H9 (cell line): Measurements from ENCODE around the gene SCLY. TPM values are rescaled to one million over a fixed set of nuclear protein-coding genes. Genes with fewer than 3 reads are reported as not detected.

ENCODE experiments used
- DNase-seq: peaks from one replicate; pipeline ENCODE4 v3.0.0-alpha.2; 2017
- H2AFZ ChIP-seq: one replicate; pipeline ENCODE4 v1.6.1; 2013; ENCODE audit warnings: mild to moderate bottlenecking, low read length, control low read depth, moderate library complexity
- H2AK5ac ChIP-seq: 2 replicates; pipeline ENCODE4 v1.6.1; 2013; ENCODE audit warnings: low read length, control low read depth, mixed read lengths; ENCODE audit not compliant: insufficient read length
- H2BK120ac ChIP-seq: one replicate; pipeline ENCODE4 v1.6.1; 2013; ENCODE audit warnings: low read depth, mild to moderate bottlenecking, low read length, control low read depth, inconsistent platforms; ENCODE audit not compliant: poor library complexity, severe bottlenecking
- H2BK12ac ChIP-seq: 2 replicates; pipeline ENCODE4 v1.6.1; 2013; ENCODE audit warnings: low read length, control low read depth, mixed read lengths, low read depth; ENCODE audit not compliant: insufficient read length
- H2BK15ac ChIP-seq: 2 replicates; pipeline ENCODE4 v1.6.1; 2013; ENCODE audit warnings: low read depth, low read length, control low read depth
- H2BK20ac ChIP-seq: one replicate; pipeline ENCODE4 v1.6.1; 2013; ENCODE audit warnings: low read depth, mild to moderate bottlenecking, low read length, control low read depth, inconsistent platforms; ENCODE audit not compliant: poor library complexity, severe bottlenecking
- H2BK5ac ChIP-seq: 2 replicates; pipeline ENCODE4 v1.6.1; 2013; ENCODE audit warnings: low read length, control low read depth, mixed read lengths; ENCODE audit not compliant: insufficient read length
- H3K14ac ChIP-seq: 2 replicates; pipeline ENCODE4 v1.6.1; 2013; ENCODE audit warnings: low read length, control low read depth; ENCODE audit not compliant: insufficient read depth
- H3K18ac ChIP-seq: 2 replicates; pipeline ENCODE4 v1.6.1; 2013; ENCODE audit warnings: low read depth, mild to moderate bottlenecking, mixed read lengths, low read length, control low read depth; ENCODE audit not compliant: insufficient read length
- H3K23ac ChIP-seq: 2 replicates; pipeline ENCODE4 v1.6.1; 2013; ENCODE audit warnings: low read length, control low read depth, mixed read lengths, low read depth; ENCODE audit not compliant: insufficient read length
- H3K23me2 ChIP-seq: 2 replicates; pipeline ENCODE4 v1.6.1; 2013; ENCODE audit warnings: low read depth, mild to moderate bottlenecking, mixed read lengths, low read length, control low read depth; ENCODE audit not compliant: insufficient read length, poor library complexity, severe bottlenecking
- H3K27ac ChIP-seq: 2 replicates; pipeline ENCODE4 v1.5.1; 2013; ENCODE audit warnings: low read length, control low read depth, mixed read lengths, low read depth; ENCODE audit not compliant: insufficient read length
- H3K27me3 ChIP-seq: 2 replicates; pipeline ENCODE4 v1.6.1; 2013; ENCODE audit warnings: low read length, control low read depth, inconsistent platforms; ENCODE audit not compliant: insufficient read depth
- H3K4ac ChIP-seq: 2 replicates; pipeline ENCODE4 v1.6.1; 2013; ENCODE audit warnings: low read depth, mild to moderate bottlenecking, control low read depth, inconsistent platforms, low read length, moderate library complexity
- H3K4me1 ChIP-seq: 2 replicates; pipeline ENCODE4 v1.6.1; 2013; ENCODE audit warnings: low read length, control low read depth, inconsistent platforms; ENCODE audit not compliant: insufficient read depth
- H3K4me2 ChIP-seq: 2 replicates; pipeline ENCODE4 v1.6.1; 2013; ENCODE audit warnings: low read length, control low read depth, mixed read lengths; ENCODE audit not compliant: insufficient read length, insufficient read depth
- H3K56ac ChIP-seq: 2 replicates; pipeline ENCODE4 v1.6.1; 2013; ENCODE audit warnings: low read depth, mild to moderate bottlenecking, mixed read lengths, low read length, control low read depth; ENCODE audit not compliant: insufficient read length
- H3K79me1 ChIP-seq: 2 replicates; pipeline ENCODE4 v1.6.1; 2013; ENCODE audit warnings: low read depth, mild to moderate bottlenecking, moderate library complexity, low read length, control low read depth, inconsistent platforms; ENCODE audit not compliant: insufficient read depth, poor library complexity, severe bottlenecking
- H3K79me2 ChIP-seq: 2 replicates; pipeline ENCODE4 v1.6.1; 2013; ENCODE audit warnings: low read length, control low read depth, inconsistent platforms; ENCODE audit not compliant: insufficient read depth
- H3K9ac ChIP-seq: 2 replicates; pipeline ENCODE4 v1.6.1; 2013; ENCODE audit warnings: low read length, control low read depth, mixed read lengths; ENCODE audit not compliant: insufficient read length; ENCODE audit errors: extremely low read depth
- H3K9me3 ChIP-seq: one replicate; pipeline ENCODE4 v1.6.1; 2013; ENCODE audit warnings: low read depth, low read length, inconsistent platforms; ENCODE audit not compliant: control insufficient read depth
- H3T11ph ChIP-seq: one replicate; pipeline ENCODE4 v1.6.1; 2013; ENCODE audit warnings: mild to moderate bottlenecking, low read length, control low read depth, inconsistent platforms
- H4K20me1 ChIP-seq: one replicate; pipeline ENCODE4 v1.6.1; 2013; ENCODE audit not compliant: control insufficient read depth, insufficient read length, insufficient read depth
- H4K5ac ChIP-seq: 2 replicates; pipeline ENCODE4 v1.6.1; 2013; ENCODE audit warnings: low read depth, mild to moderate bottlenecking, mixed read lengths, low read length, control low read depth; ENCODE audit not compliant: insufficient read length
- H4K8ac ChIP-seq: replicated peaks from 2 replicates; pipeline ENCODE4 v1.6.1; 2013; ENCODE audit warnings: low read length, control low read depth, mixed read lengths, low read depth; ENCODE audit not compliant: insufficient read length
- H4K91ac ChIP-seq: 2 replicates; pipeline ENCODE4 v1.6.1; 2013; ENCODE audit warnings: low read depth, mild to moderate bottlenecking, moderate library complexity, mixed read lengths, low read length, control low read depth; ENCODE audit not compliant: insufficient read length
- H3K27ac Mint-ChIP-seq, 3 experiments: 2 replicates in 2 of 3; 3 replicates in 1 of 3; pipeline ENCODE4 v1.8.0; 2020 to 2021; ENCODE audit warnings: mixed read lengths in 3 of 3, mild to moderate bottlenecking in 1 of 3, moderate library complexity in 1 of 3
- H3K27me3 Mint-ChIP-seq: 2 replicates; pipeline ENCODE4 v1.8.0; 2021; ENCODE audit warnings: low read depth, mild to moderate bottlenecking, moderate library complexity, mixed read lengths
- H3K36me3 Mint-ChIP-seq, 3 experiments: 2 replicates in 2 of 3; 3 replicates in 1 of 3; pipeline ENCODE4 v1.8.0; 2020 to 2021; ENCODE audit warnings: low read depth in 3 of 3, mixed read lengths in 3 of 3; ENCODE audit not compliant: insufficient read depth in 1 of 3
- H3K4me1 Mint-ChIP-seq, 2 experiments: 2 replicates each; pipeline ENCODE4 v1.8.0; 2020; ENCODE audit warnings: mixed read lengths in 2 of 2
- H3K4me3 Mint-ChIP-seq, 2 experiments: 2 replicates in 1 of 2; 3 replicates in 1 of 2; pipeline ENCODE4 v1.8.0; 2020 to 2021; ENCODE audit warnings: mild to moderate bottlenecking in 2 of 2, mixed read lengths in 2 of 2, moderate library complexity in 1 of 2
- H3K9me3 Mint-ChIP-seq, 2 experiments: 2 replicates in 1 of 2; 3 replicates in 1 of 2; pipeline ENCODE4 v1.8.0; 2020; ENCODE audit warnings: mild to moderate bottlenecking in 2 of 2, mixed read lengths in 2 of 2, moderate library complexity in 1 of 2
- CTCF ChIP-seq: fragments of 200-600 bp; sonication (generic); conservative IDR thresholded peaks from 3 replicates; pipeline ENCODE4 v1.8.0; 2021; ENCODE audit warnings: antibody characterized with exemption, mild to moderate bottlenecking
- WGBS: extraction: QIAGEN DNeasy Blood & Tissue Kit; methylation state at CpG from one replicate; pipeline ENCODE4 v1.1.7; 2013; ENCODE audit warnings: missing lambda C conversion rate, low lambda C conversion rate, mixed read lengths; ENCODE audit not compliant: insufficient read length; ENCODE audit errors: extremely low coverage; 5-methylcytosine and 5-hydroxymethylcytosine counted together
- total RNA-seq: library from RNA; stranded (reverse); gene quantifications from 2 replicates; pipeline ENCODE4 v1.2.1, GENCODE V29; 2021

Gene SCLY
- total RNA-seq, 1 experiment from 2014 or later = 55.3 TPM

GRCh38 chr2:238082151-238082550 is 21.4 kb downstream of the SCLY start:
- no peak overlapping the region for H3K14ac ChIP-seq
- no peaks in the 10 kb centered on the region for H3K23me2 ChIP-seq
- H4K20me1 ChIP-seq = no peaks in the 10 kb centered on the region
- no peak overlapping the region for H4K8ac ChIP-seq
- H2AK5ac ChIP-seq = no peak overlapping the region
- no peaks in the 10 kb centered on the region; the same call in 1 of the 2 replicates for H3K4me1 ChIP-seq
- H3K23ac ChIP-seq = no peak overlapping the region
- no peak overlapping the region for H2BK15ac ChIP-seq
- H2BK120ac ChIP-seq = no peak overlapping the region
- H2BK5ac ChIP-seq = no peak overlapping the region
- no peak overlapping the region for H3K9ac ChIP-seq
- H3K36me3 Mint-ChIP-seq = peaks cover 62 to 82% (median 78%) of the 10 kb centered on the region in 3 experiments
- H2BK20ac ChIP-seq = no peak overlapping the region
- no peak overlapping the region for H3K4me2 ChIP-seq
- peaks cover 0 to 5% of the 10 kb centered on the region in 2 experiments; a peak in 1 of 5 replicates for H3K9me3 Mint-ChIP-seq
- no peaks in the 10 kb centered on the region for H3K79me2 ChIP-seq
- H3K27ac ChIP-seq = no peak overlapping the region
- peaks cover 26 to 28% of the 10 kb centered on the region in 2 experiments for H3K4me1 Mint-ChIP-seq
- no peaks in the 10 kb centered on the region for H3K9me3 ChIP-seq
- no peaks in the 10 kb centered on the region for H3K27me3 Mint-ChIP-seq
- no peak overlapping the region for H3K4me3 Mint-ChIP-seq
- TF ChIP-seq CTCF = no peak
- H3K4ac ChIP-seq = no peak overlapping the region
- H2BK12ac ChIP-seq = no peak overlapping the region
- peaks cover 2% of the 10 kb centered on the region for H3K79me1 ChIP-seq
- H4K5ac ChIP-seq = no peak overlapping the region
- H3K27ac Mint-ChIP-seq = peak overlapping the region; percentile 70 to 90 (median 82); a peak in 2 of 7 replicates
- H4K91ac ChIP-seq = no peak overlapping the region
- no peak overlapping the region for H3K18ac ChIP-seq
- no peaks in the 10 kb centered on the region for H3K27me3 ChIP-seq
- no peak overlapping the region for H2AFZ ChIP-seq
- H3T11ph ChIP-seq = no peak overlapping the region
- DNase-seq = no peak
- H3K56ac ChIP-seq = no peak overlapping the region
- WGBS = no CpG with 5 or more reads among the region's 17 CpGs
